GM10266 (cell line): ENCODE results near the gene MYH14.

Source experiments
- DNase-seq: peaks from one replicate; pipeline ENCODE4 v3.0.0; 2012; ENCODE audit errors: extremely low spot score
- CTCF ChIP-seq: IDR thresholded peaks from 2 replicates; pipeline ENCODE4 v1.5.1; 2012; ENCODE audit warnings: mild to moderate bottlenecking, low read depth; ENCODE audit not compliant: control insufficient read depth, insufficient read depth; ENCODE audit errors: missing control alignments

Gene MYH14

GRCh38 chr19:50258918-50259372 lies 55.5 kb downstream of the MYH14 start:
- TF ChIP-seq CTCF: peak; percentile 32
- DNase-seq: no peak

- DNase-seq: no peak
- no peak for TF ChIP-seq CTCF
Observed at GRCh38 chr19:50261446-50261970, 58.1 kb downstream of the MYH14 start.

GRCh38 chr19:50263176-50263575 lies 59.8 kb downstream of the MYH14 start:
- no peak for TF ChIP-seq CTCF
- DNase-seq: no peak

GRCh38 chr19:50264483-50265186 lies 61.2 kb downstream of the MYH14 start:
- no peak for TF ChIP-seq CTCF
- DNase-seq: no peak

- no peak for DNase-seq
- no peak for TF ChIP-seq CTCF
Observed at GRCh38 chr19:50266041-50266440, 62.6 kb downstream of the MYH14 start.

GRCh38 chr19:50266896-50267295 lies 63.5 kb downstream of the MYH14 start:
- TF ChIP-seq CTCF: no peak
- DNase-seq: no peak

GRCh38 chr19:50268041-50268440 lies 64.6 kb downstream of the MYH14 start:
- TF ChIP-seq CTCF: no peak
- DNase-seq: no peak
